MV-4-11 (cell line): ENCODE data around the gene MED8.
"Not testable (repeated sequence)": the region's sequence is repeated elsewhere in the genome, so short reads cannot be mapped to it uniquely, and the experiment has no call there.

Source experiments
- DNase-seq: peaks from one replicate; lab custom pipeline; 2025; lab: John Stamatoyannopoulos, UW

MED8 gene

DNA sequence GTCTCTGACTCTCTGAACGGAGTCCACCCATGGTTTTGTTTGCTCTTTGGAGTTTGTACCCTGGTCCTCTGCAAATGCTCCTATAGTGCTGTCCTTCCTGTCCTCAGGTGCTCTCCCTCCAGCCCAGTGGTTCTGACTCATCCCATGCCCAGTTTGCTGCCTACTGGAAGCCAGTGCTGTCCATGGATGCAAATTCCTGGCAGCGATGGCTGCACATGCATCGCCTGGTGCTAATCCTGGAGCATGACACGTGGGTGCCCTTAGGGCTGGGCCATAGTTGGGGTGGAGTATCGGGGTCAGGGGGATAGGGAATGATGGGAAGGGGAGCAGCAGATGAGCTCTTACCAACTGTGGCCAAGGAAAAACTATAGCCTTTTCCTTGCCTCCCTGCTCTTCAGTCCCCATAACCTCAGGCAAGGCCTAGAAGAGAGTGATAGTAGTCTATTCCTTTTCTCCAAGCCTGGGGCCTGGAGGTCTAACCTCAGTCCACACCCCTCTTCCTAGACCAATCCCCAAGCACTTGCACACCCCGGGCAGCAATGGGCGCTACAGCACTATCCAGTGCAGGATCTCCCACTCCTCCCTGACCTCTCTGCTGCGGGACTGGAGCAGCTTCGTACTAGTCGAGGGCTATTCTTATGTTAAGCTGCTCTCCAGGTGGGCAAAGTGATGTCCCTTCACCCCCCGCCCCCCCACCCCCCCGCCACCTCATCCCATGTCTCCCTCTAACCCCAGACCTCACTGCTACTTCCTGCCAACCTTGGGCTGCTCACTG, 32.6 kb upstream of the MED8 start:
- no peak for DNase-seq

DNA sequence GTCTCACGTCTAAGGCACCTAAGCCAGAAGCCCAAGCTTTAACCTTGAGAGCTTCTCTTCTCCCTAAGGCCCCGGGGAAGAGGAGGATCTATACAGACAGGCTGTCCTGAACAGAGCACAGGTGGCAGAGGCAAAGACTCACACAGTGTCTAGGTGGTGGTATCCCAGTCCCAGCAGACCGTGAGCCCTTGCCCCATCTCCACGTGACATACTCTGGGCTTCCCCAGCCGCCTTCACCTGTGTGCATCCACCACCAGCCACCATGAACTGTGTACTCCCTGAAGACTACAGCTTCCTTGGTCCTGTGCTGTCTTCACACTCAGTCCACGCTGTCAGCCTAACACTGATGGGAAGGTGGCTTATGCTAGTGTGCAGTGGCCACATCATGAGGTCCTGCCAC, 31.8 kb upstream of the MED8 start:
- DNase-seq = no peak

DNA sequence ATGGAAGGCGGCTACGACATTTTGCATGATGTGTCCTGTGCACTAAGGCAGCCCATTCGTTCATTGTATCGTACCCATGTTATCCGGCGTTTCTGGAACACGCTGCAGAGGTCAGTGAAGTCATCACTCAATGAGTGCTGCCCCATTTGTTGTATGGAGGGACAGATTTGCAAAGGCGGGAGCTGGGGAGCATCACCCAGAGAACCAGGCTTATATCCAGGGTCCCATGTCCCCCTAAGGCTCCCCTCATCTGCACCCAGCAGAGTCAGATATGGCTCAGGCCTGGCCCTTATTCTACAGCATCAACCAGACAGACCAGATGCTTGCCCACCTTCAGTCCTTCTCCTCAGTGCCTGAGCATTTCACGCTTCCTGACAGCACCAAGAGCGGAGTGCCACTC, 31.3 kb upstream of the MED8 start:
- no peak for DNase-seq

DNA sequence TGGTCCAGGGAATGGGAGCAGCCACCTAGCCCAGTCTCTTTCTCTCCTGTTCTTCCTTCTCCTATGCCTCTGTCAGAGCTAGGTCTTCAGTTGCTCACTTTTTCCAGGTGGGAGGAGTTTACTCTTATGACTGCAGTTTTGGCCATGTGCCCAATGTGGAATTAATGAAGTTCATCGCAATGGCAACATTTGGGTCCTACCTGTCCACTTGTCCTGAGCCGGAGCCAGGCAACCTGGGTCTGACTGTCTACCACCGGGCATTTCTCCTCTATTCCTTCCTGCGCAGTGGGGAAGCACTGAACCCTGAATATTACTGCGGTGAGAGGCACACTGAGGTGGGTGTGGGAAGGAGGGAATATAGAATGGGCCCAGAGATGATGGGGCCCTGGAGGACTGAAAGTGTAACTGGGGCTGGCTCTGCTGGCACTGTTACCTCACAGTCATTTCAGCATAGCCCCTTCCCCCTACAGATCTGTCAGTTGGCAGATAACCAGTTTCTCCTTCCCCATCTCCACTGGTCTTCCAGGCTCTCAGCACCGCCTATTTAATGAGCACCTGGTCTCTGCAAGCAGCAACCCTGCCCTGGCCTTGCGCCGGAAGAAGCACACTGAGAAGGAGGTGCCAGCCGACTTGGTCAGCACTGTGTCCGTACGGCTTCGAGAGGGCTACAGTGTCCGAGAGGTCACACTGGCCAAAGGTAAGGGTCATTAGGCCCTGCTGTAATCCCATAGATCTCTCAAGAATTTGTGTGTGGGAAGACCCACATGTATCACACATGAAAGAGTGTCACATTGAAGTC, 30.2 kb upstream of the MED8 start:
- DNase-seq = no peak

DNA sequence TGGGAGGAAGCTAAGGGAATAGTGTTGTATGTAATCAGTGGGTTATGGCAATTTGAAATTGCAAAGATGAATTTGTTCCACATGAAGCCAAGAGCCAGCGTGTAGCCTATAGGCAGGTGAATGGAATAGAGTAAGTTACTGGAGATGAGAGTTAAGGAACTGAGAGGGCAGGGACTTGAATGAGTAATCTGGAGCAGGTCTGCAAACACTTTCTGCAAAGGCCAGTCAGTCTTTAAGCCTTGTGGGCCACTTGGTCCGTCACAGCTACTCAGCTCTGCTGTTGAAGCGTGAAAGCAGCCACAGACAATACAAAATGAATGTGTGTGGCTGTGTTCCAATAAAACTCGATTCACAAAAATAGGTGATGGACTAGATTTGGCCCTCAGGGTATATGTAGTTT, 29.3 kb upstream of the MED8 start:
- DNase-seq = no peak

DNA sequence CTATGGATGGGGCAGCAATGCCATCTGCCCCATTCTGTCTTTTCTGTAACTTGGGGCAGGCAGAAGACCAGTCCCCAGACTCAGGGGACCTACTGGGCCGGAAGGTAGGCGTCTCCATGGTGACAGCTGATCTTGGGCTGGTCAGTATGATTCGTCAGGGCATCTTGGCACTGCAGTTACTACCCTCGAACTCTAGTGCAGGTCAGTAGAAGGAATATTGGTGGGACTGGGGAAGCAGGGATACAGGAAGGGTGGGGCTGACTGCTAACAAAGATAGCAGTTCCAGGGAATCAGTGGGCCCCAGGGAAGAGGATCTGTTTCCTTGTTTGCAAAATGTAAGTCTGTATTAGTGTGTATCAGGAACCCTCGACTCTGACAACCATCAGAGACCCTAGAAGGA, 26.3 kb upstream of the MED8 start:
- no peak for DNase-seq

DNA sequence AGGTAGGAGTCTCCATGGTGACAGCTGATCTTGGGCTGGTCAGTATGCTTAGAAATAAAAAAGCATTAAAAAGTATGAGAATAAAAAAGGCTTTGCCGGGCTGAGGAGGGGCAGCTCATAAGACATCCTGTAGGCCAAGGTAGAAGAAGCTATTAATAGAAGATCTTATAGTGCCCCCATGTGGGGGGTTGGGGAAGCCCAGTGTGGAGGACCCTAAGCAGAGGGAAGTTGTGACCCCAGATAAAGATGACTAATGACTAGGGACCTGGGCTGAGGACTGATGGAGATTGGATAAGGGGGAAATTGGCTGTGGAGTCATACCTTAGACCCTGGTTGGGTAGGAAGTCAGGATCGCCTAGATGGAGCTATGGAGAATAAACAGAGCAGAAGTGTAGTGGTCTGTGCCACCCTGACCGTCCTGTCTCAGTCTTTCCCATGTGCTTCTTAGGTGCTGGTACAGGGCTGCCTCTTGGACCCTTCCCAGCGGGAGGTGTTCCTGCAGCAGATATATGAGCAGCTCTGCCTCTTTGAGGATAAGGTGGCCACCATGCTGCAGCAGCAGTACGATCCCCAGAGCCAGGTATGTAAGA, 25.1 kb upstream of the MED8 start:
- DNase-seq = peak; percentile 55

DNA sequence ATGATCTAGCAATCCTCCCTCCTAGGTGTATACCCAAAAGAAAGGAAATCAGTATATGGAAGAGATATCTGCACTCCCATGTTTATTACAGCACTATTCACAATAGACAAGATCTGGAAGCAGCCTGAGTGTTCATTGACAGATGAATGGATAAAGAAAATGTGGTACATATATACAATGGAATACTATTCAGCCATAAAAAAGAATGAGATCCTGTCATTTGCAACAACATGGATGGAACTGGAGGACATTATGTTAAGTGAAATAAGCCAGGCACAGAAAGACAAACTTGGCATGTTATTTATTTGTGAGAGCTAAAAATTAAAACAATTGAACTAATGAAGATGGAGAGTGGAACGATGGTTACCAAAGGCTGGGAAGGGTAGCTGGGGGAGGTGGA, 23.8 kb upstream of the MED8 start:
- DNase-seq = not testable (repeated sequence)

DNA sequence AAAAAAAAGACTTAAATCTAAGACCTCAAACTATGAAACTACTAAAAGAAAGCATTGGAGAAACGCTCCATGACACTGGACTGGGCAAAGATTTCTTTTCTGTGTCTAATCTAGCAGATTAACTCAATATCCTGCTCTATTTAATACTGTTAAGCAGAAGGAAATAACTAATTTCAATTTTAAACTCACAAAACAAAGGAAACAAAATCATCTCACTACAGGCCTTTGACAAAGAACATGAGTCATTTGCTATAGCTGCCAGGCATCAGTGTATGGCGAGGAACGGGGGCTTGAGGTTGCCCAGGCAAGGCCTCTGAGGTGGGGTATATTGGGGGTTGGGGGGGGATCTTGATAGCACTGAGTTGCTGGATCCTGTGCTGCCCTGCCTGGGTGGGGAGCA, 21.0 kb upstream of the MED8 start:
- no peak for DNase-seq

DNA sequence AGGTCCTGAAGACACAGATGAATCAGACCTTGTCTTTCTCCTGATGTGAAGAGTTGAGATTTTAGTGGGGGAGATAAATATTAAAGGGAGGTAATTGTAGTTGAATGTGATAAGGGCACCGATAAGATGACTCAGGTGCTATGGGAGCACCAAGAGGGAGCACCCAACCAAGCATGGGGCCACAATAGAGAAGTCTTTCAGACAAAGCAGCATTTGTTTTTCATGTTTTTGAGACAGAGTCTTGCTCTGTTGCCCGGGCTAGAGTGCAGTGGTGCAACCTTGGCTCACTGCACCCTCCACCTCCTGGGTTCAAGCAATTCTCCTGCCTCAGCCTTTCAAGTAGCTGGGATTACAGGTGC, 16.3 kb upstream of the MED8 start:
- no peak for DNase-seq

DNA sequence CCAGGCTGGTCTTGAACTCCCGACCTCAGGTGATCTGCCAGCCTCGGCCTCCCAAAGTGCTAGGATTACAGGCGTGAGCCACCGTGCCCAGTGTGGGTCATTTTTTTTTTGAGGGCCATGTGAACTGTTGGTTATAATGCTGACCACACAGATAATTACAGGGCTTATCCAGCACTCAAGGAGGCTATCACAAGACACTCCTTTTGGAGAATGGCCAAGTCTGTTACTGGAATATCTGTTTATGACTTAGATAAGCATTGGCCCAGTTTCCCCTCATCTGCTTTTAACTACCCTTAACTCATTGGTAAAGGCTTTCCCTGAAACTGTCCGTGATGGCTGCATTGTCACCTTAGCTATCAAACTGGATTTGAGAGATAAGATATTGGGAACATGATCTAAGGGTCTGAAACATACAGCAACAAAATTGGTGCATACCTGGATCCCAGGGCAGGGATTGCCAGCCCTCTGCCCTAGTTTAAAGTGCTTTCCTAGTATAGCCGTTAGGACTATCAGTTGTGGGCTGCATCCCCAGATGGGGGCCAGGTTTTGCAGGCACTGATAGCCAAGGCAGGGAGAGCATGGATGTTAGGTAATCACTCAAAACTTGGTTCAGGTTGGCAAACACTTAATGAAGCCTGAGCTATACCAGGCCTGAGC, 15.7 kb upstream of the MED8 start:
- DNase-seq = no peak

DNA sequence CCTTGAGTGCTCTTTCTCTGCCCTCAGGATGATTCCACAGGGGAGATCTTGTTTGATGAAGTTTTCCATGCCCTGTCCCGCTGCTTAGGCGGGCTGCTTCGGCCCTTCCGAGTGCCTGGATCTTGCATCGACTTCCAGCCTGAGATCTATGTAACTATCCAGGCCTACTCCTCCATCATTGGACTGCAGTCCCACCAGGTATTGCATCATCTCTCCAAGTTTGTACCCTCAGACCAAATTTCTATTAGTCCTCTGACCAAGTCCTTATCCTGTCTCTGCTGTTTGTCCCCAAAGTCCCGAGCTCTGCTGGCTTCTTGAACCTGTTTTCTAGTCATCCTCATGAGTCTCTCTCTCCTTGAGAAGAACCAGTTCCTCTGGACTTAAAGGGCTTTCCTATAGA, 14.8 kb upstream of the MED8 start:
- no peak for DNase-seq

DNA sequence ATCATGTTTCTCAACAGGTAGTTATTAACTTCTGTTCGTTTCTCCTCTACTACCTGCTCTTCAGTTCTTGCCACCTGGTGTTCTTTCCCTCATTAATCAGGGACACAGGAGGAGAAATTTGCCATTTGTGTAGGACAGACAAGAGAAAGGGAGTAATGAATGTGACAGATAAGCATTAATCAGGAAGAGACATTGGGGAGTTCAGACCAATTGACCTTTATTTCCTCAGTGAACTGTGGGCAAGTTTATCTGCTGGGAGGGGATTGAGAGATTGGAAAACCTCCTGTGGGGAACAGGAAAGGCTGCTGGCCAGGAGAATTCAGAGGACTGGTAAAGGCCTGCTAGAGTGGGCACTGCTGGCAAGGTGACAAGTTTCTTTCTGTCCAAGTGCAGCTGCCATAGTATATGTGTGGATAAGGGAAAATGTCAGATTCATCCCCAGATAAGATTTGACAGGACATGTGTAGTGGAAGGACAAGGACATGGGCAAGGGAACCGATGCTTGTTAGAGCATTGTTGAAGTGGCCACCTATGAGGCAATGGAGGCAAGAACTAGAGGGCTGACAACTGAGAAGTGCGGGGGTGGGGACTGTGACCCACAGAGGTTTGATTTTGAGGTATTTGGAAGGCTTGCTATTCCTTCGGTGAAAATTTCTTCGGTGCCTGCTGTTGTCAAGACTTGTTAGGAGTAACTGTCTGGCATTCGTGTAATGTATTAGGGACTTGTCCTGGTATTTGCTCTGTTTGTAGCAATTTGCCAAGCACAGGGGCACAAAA, 12.7 kb upstream of the MED8 start:
- DNase-seq = no peak

DNA sequence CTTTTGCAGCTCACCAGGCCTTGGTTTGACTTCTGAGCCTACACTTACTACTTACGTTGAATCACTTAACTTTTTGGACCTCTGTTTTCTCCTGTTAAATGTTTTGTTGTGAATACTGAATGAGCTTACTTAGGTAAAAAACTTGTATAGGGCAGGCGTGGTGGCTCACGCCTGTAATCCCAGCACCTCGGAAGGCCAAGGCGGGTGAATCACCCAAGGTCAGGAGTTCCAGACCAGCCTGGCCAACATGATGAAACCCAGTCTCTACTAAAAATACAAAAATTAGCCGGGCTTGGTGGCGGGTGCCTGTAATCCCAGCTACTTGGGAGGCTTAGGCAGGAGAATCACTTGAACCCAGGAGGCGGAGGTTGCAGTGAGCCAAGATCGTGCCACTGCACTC, 10.8 kb upstream of the MED8 start:
- DNase-seq = not testable (repeated sequence)

DNA sequence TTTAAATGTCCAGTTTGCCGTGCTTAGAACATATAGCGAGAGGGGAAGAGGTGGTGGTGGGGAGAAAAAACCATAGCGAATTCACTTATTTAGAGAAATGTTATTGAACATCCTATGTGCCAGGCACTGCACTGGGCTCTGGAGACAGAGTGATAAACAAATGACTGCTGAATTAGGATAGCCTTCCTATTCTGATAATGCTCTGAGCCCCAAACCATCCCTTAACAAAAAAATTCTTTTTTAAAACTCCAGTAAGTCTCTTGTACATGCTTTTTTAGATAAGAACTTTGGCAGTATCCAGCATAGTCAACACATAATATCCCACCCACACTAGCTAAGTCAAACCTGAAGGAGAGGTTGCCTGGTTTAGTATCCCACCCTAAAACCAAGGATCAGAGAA, 8.6 kb upstream of the MED8 start:
- no peak for DNase-seq

DNA sequence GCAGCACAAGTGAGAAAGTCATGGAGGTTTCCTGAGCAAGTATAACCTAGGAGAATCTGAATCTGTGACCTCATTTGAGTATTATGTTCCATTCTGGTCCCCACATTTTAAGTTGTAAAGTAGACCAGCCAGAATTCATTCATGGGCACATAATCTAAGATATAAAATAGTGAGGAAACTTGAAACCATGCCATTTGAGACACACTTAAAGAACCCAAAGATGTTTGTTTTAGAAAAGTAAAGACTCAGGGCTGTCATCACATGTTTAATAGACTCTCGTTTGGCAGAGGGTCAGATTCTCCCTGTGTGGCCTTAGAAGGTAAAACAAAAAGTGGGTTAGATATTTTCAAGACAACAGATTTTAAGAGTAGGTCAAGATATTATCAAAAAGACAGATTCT, 6.5 kb upstream of the MED8 start:
- no peak for DNase-seq

DNA sequence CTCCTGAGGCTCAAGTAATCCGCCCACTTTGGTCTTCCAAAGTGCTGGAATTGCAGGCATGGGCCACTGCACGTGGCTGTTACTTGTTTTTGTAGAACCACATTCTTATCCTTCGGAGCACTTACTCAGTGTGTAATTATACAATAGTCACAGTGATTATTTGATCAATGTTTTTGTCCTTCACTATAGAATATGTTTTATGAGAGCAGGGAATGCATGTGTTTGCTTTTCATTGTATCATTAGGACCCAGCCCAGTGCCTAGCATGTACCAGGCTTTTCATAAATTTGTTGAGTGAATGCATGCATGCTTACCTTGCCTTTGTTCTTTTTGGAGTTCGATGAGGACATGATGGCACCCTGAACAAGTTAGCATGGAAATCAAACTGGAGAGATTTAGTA, 5.9 kb upstream of the MED8 start:
- DNase-seq = no peak

DNA sequence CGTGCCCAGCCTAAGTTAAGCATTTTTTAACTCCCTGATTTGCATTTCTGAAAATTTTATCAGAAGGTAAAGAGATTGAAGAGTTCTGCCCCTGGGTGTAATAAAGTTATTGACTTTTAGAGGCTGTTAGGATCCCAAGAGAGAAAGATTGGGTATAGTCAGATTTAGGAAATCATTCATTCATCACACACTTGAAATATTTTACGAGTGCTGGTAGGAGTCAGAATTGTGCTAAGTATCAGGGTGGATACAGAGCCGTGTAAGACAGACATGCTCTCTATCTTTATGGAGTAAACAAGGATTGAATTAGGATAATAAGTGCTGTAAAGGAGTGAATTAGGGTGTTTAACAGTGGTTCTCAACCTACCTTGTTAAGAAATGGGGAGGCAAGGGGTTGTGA, 3.1 kb upstream of the MED8 start:
- DNase-seq = no peak

DNA sequence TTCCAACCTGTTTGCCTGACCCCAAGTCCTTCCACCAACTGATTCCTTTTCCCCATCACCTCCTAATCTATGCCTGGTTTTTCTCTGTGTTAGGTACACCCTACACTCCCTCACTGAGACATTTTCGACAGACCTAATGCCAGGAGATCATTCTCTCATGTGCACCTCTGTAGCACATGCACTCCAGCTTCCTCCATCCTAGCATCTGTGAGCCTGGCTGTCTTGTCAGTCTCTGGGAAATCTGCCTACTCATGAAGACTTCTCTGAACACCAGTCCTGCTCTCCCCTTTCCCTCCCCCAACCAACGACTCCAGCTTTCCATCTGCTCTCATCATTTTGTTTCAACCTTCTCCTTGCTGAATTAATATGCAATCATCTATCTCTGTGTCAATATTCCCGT, 987 bp downstream of the MED8 start:
- DNase-seq = no peak

DNA sequence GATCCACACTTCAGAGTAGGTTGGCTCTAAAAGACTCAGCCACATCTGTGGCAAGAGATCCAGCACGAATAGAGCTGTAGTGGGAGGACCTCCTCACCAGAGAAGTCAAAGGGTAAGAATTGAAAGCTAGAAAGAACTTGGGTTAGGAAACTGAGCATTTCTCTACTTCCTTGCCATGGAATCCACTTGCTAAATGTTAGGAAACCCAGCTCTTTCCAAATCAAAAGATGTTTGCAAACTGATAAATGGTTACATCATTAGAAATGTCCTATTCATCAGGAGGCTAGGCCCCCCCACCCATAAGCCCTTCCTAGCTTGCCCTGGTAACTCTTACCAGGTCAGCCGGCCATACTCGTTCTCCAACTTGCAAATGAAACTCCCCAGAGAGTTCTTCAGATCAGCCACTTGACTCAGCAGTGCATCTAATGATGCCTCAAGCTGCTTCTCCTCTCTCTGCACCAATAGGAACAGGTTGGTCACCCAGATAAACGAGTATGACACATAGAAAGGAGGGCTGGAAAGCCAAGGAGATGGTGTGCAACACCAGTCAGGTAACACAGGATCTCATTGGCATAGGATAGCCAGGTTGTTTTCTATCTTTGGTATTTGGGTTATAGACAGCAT, 1.5 kb downstream of the MED8 start:
- no peak for DNase-seq

DNA sequence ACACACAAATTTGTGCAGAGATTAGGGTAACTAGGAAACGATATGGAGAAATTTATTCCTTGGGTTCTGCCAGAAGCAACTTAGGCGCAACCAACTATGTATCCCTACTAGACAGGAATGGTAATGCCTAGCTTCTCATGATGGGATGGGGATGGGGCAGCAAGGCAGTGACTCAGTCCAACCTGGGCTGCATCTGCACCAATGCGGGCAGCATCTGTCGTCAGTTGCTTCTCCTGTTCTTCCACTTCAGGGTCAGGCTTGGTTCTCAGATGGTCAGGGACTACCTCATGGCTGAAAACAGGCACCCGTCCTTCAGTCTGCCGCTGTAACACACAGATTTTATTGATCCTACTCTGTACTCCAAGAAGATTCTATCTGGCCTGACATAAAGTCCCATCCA, 2.9 kb downstream of the MED8 start:
- DNase-seq = no peak

DNA sequence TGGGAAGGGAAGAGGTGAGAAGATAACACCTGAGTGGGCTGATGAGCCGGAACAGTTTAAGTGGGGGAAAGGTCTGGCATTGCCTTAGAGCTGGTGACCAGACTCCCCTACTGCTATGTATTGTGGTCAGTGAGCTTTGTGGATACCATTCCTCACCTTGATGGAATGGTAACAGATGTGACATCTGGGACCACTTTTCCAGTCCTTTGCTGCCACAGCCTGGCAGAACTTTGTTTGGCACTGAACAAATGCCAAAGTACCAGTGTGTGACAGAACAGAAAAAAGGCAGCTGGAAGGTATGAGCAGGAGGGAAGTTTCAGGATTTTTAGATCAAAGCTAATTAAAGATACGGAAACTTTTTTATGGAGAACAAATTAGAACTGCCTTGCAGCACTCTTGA, 6.2 kb downstream of the MED8 start:
- no peak for DNase-seq
